ENCODE results near the gene EIF3J. TPM values are rescaled to one million over a fixed set of nuclear protein-coding genes. Genes with fewer than 3 reads are reported as not detected.

The EIF3J gene
- total and polyA plus RNA-seq, 4 donors = 32.0 to 52.1 (median 50.5) TPM

GRCh38 chr15:44598892-44599291 is 61.9 kb downstream of the EIF3J start:
- Histone ChIP-seq H3K27me3 (ENCODE audit: control insufficient read depth in 3 of 3, insufficient read depth in 3 of 3, low read length in 2 of 3) (no peaks in the 10 kb centered on the region), H3K27ac (ENCODE audit: low read depth in 1 of 2, low read length in 1 of 2) (no peak overlapping the region), H3K4me1 (ENCODE audit: control insufficient read depth in 5 of 5, insufficient read depth in 5 of 5, low read length in 5 of 5) (peaks cover 0 to 3% (median 0%) of the 10 kb centered on the region in 5 donors), H3K9ac (ENCODE audit: insufficient read depth in 1 of 2, low read length in 2 of 2) (no peak overlapping the region), H3K36me3 (ENCODE audit: control insufficient read depth in 4 of 4, insufficient read depth in 4 of 4, low read length in 4 of 4) (peaks cover 25 to 36% (median 32%) of the 10 kb centered on the region in 4 donors), H3K9me3 (ENCODE audit: control insufficient read depth in 4 of 4, insufficient read depth in 3 of 4, low read length in 3 of 4) (no peaks in the 10 kb centered on the region), H3K4me3 (no peak overlapping the region)
- DNase-seq (no peak), ATAC-seq (ENCODE audit: insufficient read depth, low FRiP score) (no peak)
- no peak for TF ChIP-seq CTCF (IDR thresholded peaks at IDR 0.05; ENCODE audit: control extremely low read depth, extremely low read depth)
- WGBS, 2 donors = 40 to 48% methylated on average over 5 of the region's 5 CpGs

GRCh38 chr15:44603126-44603525 is 66.2 kb downstream of the EIF3J start:
- H3K9me3 ChIP-seq (ENCODE audit: control insufficient read depth in 4 of 4, insufficient read depth in 3 of 4, low read length in 3 of 4) = no peaks in the 10 kb centered on the region

GRCh38 chr15:44606740-44607139 is 69.8 kb downstream of the EIF3J start:
- H3K4me3 ChIP-seq = no peak overlapping the region
- DNase-seq (no peak), ATAC-seq (ENCODE audit: insufficient read depth, low FRiP score) (no peak)
- no peaks in the 10 kb centered on the region for H3K9me3 ChIP-seq (ENCODE audit: control insufficient read depth in 4 of 4, insufficient read depth in 3 of 4, low read length in 3 of 4)
- H3K27me3 ChIP-seq (ENCODE audit: control insufficient read depth in 3 of 3, insufficient read depth in 3 of 3, low read length in 2 of 3) = no peaks in the 10 kb centered on the region
- H3K27ac ChIP-seq (ENCODE audit: low read depth in 1 of 2, low read length in 1 of 2) = no peak overlapping the region
- peaks cover 16 to 33% (median 29%) of the 10 kb centered on the region in 4 donors for H3K36me3 ChIP-seq (ENCODE audit: control insufficient read depth in 4 of 4, insufficient read depth in 4 of 4, low read length in 4 of 4)
- no peak for TF ChIP-seq CTCF (IDR thresholded peaks at IDR 0.05; ENCODE audit: control extremely low read depth, extremely low read depth)
- no peaks in the 10 kb centered on the region for H3K4me1 ChIP-seq (ENCODE audit: control insufficient read depth in 5 of 5, insufficient read depth in 5 of 5, low read length in 5 of 5)
- 74 to 79% methylated on average over 1 of the region's 1 CpG for WGBS, 2 donors
- no peak overlapping the region for H3K9ac ChIP-seq (ENCODE audit: insufficient read depth in 1 of 2, low read length in 2 of 2)

More at GRCh38 chr15:44603126-44603525, 66.2 kb downstream of the EIF3J start:
- ATAC-seq (ENCODE audit: insufficient read depth, low FRiP score) = no peak
- Histone ChIP-seq H3K9ac (ENCODE audit: insufficient read depth in 1 of 2, low read length in 2 of 2) (no peak overlapping the region), H3K4me1 (ENCODE audit: control insufficient read depth in 5 of 5, insufficient read depth in 5 of 5, low read length in 5 of 5) (no peaks in the 10 kb centered on the region), H3K27me3 (ENCODE audit: control insufficient read depth in 3 of 3, insufficient read depth in 3 of 3, low read length in 2 of 3) (no peaks in the 10 kb centered on the region), H3K4me3 (no peak overlapping the region), H3K36me3 (ENCODE audit: control insufficient read depth in 4 of 4, insufficient read depth in 4 of 4, low read length in 4 of 4) (peaks cover 17 to 31% (median 28%) of the 10 kb centered on the region in 4 donors), H3K27ac (ENCODE audit: low read depth in 1 of 2, low read length in 1 of 2) (no peak overlapping the region)
- 96 to 97% methylated on average over 2 of the region's 2 CpGs for WGBS, 2 donors
- DNase-seq = no peak
- TF ChIP-seq CTCF (IDR thresholded peaks at IDR 0.05; ENCODE audit: control extremely low read depth, extremely low read depth) = no peak

Other genes with a start within 250 kb of the EIF3J start
- 100 to 1,000 TPM in 1 of 2 donors, 10 to 100 TPM in 1; 84.4 to 109 TPM for gene GOLM2, start 248.4 kb upstream of the EIF3J start, total RNA-seq
- gene GOLM2, start 248.4 kb upstream of the EIF3J start, polyA plus RNA-seq = 10 to 100 TPM; 27.6 to 30.9 TPM
- gene CTDSPL2, start 109.5 kb upstream of the EIF3J start, total RNA-seq = 100 to 1,000 TPM in 1 of 2 donors, 10 to 100 TPM in 1; 29.1 to 119 TPM
- gene CTDSPL2, start 109.5 kb upstream of the EIF3J start, polyA plus RNA-seq = 1 to 10 TPM; 5.5 to 8.9 TPM
- gene SPG11, start 126.5 kb downstream of the EIF3J start, total RNA-seq = 100 to 1,000 TPM in 1 of 2 donors, 10 to 100 TPM in 1; 86.5 to 119 TPM
- 10 to 100 TPM; 39.2 to 42.0 TPM for gene SPG11, start 126.5 kb downstream of the EIF3J start, polyA plus RNA-seq
- 1 to 10 TPM; 2.4 to 3.0 TPM for gene PATL2, start 174.2 kb downstream of the EIF3J start, total RNA-seq
- gene PATL2, start 174.2 kb downstream of the EIF3J start, polyA plus RNA-seq = 1 to 10 TPM; 4.4 to 4.8 TPM
- gene B2M, start 174.4 kb downstream of the EIF3J start, total RNA-seq = 1,000 to 10,000 TPM; 2,080 to 4,787 TPM
- over 10,000 TPM in 1 of 2 donors, 1,000 to 10,000 TPM in 1; 1,933 to 11,026 TPM for gene B2M, start 174.4 kb downstream of the EIF3J start, polyA plus RNA-seq
- gene TRIM69, start 199.4 kb downstream of the EIF3J start, total RNA-seq = 10 to 100 TPM; 13.1 to 21.3 TPM
- 10 to 100 TPM; 11.2 to 26.4 TPM for gene TRIM69, start 199.4 kb downstream of the EIF3J start, polyA plus RNA-seq

Measured in lung (tissue), 12 donors.